Mammary epithelial cell (primary cell): ENCODE measurements around the gene CD2BP2.

ENCODE experiments used
- CTCF ChIP-seq, 2 donors: IDR thresholded peaks in 1 of 2; conservative IDR thresholded peaks in 1 of 2; 2 replicates each; pipeline ENCODE4 v1.5.1; 2011 to 2012; ENCODE audit warnings: inconsistent platforms in 2 of 2, low read length in 2 of 2, mild to moderate bottlenecking in 2 of 2, control low read depth in 1 of 2, low read depth in 1 of 2; ENCODE audit not compliant: insufficient read depth in 1 of 2; ENCODE audit errors: extremely low read depth in 1 of 2
- EZH2 ChIP-seq: IDR thresholded peaks from 2 replicates; pipeline ENCODE4 v1.6.1; 2012; ENCODE audit warnings: low read length, inconsistent platforms, borderline replicate concordance

GRCh38 chr16:30355144-30355953 is at the start of gene CD2BP2:
- TF ChIP-seq CTCF (conservative IDR thresholded peaks at IDR 0.05 in 1 of 2, IDR thresholded peaks at IDR 0.05 in 1 of 2; ENCODE audit: extremely low read depth in 1 of 2, insufficient read depth in 1 of 2, low read depth in 1 of 2, low read length in 2 of 2): no peak
- TF ChIP-seq EZH2: no peak
